ENCODE measurements around the gene KAT2B.

The KAT2B gene

DNA sequence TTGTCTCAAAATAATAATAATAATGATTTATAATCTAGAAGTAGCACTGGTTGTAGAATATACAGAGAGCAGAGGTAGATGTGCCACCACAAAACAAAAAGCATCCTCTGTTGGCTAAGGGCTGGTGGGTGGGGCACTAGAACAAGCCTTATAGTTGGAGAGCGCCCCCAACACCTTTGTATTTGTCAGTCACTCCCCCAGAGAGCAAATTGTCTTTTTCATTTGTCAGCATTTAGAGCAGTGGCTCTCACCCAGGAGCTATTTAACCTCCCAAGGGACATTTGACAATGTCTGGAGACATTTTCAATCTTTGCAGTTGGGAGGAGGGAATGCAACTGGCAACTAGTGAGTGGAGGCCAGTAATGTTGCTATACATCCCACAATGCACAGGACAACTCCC, 6.3 kb downstream of the KAT2B start:
- H3K4me1 ChIP-seq (ENCODE audit: insufficient read depth, poor library complexity, severe bottlenecking): peaks cover 7% of the 10 kb centered on the region
- DNase-seq (ENCODE audit: low spot score): no peak
- ATAC-seq (ENCODE audit: low read depth): no peak
- H3K27ac ChIP-seq (ENCODE audit: poor library complexity, severe bottlenecking): no peak overlapping the region
- no peak for TF ChIP-seq CTCF (IDR thresholded peaks at IDR 0.05; ENCODE audit: poor library complexity, severe bottlenecking)
- no peak overlapping the region for H3K4me3 ChIP-seq (ENCODE audit: severe bottlenecking)
- no peaks in the 10 kb centered on the region for H3K27me3 ChIP-seq (ENCODE audit: insufficient read depth, poor library complexity, severe bottlenecking)
- no peaks in the 10 kb centered on the region for H3K9me3 ChIP-seq (ENCODE audit: severe bottlenecking)
- H3K36me3 ChIP-seq (ENCODE audit: low read depth): no peaks in the 10 kb centered on the region

DNA sequence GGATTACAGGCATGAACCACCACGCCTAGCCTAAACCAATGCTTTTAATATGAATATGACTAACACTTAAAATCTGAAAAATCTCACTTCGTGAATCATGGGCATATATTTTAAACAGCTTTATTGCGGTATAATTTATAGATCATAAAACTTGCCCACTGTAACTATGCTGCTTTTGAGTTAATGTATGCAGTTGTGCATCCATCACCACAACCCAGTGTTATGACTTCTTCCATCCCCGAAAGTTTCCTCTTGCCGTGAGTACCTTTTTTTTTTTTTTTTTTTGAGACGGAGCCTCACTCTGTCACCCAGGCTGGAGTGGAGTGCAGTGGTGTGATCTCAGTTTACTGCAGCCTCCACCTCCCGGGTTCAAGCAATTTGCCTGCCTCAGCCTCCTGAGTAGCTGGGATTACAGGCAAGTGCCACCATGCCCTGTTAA, 7.1 kb downstream of the KAT2B start:
- Histone ChIP-seq H3K9me3 (ENCODE audit: severe bottlenecking) (no peaks in the 10 kb centered on the region), H3K4me3 (ENCODE audit: severe bottlenecking) (no peak overlapping the region), H3K4me1 (ENCODE audit: insufficient read depth, poor library complexity, severe bottlenecking) (peaks cover 7% of the 10 kb centered on the region), H3K27ac (ENCODE audit: poor library complexity, severe bottlenecking) (no peak overlapping the region), H3K27me3 (ENCODE audit: insufficient read depth, poor library complexity, severe bottlenecking) (no peaks in the 10 kb centered on the region), H3K36me3 (ENCODE audit: low read depth) (no peaks in the 10 kb centered on the region)
- DNase-seq (ENCODE audit: low spot score) (no peak), ATAC-seq (ENCODE audit: low read depth) (no peak)
- no peak for TF ChIP-seq CTCF (IDR thresholded peaks at IDR 0.05; ENCODE audit: poor library complexity, severe bottlenecking)

DNA sequence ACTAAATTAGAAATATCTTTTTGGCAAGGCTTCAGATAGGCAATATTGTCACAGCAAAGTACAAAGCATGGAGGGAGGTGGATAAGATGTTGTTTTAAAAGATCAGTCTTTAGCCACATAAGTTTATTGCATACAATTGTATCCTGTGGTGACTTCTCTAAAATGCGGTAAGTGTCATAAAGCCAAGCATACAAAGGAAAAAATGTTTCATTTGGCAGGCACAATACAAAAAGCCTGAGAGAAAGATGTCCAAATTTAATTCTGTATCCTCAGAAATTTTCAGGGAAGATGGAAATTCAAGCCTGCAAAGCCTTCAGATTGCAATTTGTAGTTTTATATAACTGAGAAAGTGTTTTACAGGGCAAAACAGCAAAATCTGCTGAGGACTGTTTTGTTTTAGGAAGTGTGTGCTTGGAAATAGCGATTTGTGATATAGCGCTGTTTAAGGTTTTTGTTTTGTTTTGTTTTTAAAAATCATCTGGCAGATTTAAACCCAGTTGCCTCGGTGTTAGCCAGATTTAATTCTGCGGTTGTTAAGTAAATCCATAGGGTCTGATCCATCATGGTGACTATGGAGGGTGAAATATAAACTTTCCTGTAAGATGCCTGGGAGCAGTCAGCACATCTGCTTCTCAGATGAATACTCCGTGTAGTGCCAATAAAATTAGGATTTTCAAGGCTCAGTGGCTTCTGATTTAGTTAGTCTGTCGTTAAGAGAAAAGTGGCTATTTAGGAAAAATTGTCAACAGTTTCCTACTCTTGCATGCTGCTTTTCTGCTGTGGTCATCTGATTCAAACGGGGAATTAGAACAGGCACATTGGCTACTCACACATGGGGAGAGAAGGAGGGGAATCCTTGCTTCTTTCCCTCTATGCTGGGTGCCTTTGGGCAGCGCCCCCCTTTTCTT, 8.0 kb downstream of the KAT2B start:
- Histone ChIP-seq H3K27ac (ENCODE audit: poor library complexity, severe bottlenecking) (no peak overlapping the region), H3K4me3 (ENCODE audit: severe bottlenecking) (no peak overlapping the region), H3K9me3 (ENCODE audit: severe bottlenecking) (no peaks in the 10 kb centered on the region), H3K4me1 (ENCODE audit: insufficient read depth, poor library complexity, severe bottlenecking) (peaks cover 5% of the 10 kb centered on the region), H3K36me3 (ENCODE audit: low read depth) (no peaks in the 10 kb centered on the region), H3K27me3 (ENCODE audit: insufficient read depth, poor library complexity, severe bottlenecking) (no peaks in the 10 kb centered on the region)
- ATAC-seq (ENCODE audit: low read depth): no peak
- TF ChIP-seq CTCF (IDR thresholded peaks at IDR 0.05; ENCODE audit: poor library complexity, severe bottlenecking): no peak
- no peak for DNase-seq (ENCODE audit: low spot score)

DNA sequence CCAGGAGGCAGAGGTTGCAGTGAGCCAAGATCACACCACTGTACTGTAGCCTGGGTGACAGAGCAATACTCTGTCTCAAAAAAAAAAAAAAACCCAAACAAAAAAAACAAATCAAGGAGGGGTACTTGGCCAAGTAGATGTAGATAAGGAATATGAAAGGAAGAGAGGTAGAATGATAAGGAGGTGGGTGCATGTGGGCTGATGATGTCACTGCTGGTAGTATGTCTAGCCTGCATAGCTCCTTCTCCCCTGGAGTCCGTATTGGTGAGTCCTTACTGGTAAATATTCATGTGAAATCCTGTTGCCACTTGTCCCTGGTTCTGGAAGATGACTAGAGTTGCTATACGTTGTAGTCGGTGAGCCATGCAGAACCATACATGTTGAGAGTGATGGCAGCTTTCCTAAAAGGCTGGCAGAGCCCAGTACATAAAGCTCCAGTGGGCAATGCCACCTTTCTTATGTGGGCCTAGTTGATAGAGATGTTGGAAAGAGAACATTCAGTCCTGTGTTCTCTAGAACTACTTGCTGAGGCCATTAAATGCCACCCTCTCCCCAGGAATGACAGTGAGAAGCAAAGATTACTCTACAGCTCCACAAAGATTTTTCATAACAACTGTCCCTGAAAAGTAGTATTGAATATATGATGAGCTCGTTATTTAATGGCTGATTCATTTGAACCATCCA, 11.0 kb downstream of the KAT2B start:
- Histone ChIP-seq H3K4me3 (ENCODE audit: severe bottlenecking) (no peak overlapping the region), H3K27ac (ENCODE audit: poor library complexity, severe bottlenecking) (no peak overlapping the region), H3K4me1 (ENCODE audit: insufficient read depth, poor library complexity, severe bottlenecking) (peaks cover 20% of the 10 kb centered on the region), H3K9me3 (ENCODE audit: severe bottlenecking) (no peaks in the 10 kb centered on the region), H3K27me3 (ENCODE audit: insufficient read depth, poor library complexity, severe bottlenecking) (no peaks in the 10 kb centered on the region), H3K36me3 (ENCODE audit: low read depth) (no peaks in the 10 kb centered on the region)
- no peak for TF ChIP-seq CTCF (IDR thresholded peaks at IDR 0.05; ENCODE audit: poor library complexity, severe bottlenecking)
- ATAC-seq (ENCODE audit: low read depth) (no peak), DNase-seq (ENCODE audit: low spot score) (no peak)

All from RWPE2 (cell line).